GM23338 (cell line): ENCODE data around the gene GJE1.
"Not testable (repeated sequence)": the region's sequence is repeated elsewhere in the genome, so short reads cannot be mapped to it uniquely, and the experiment has no call there.

Experiments
- CREB1 ChIP-seq: fragments of 250-450 bp; sonication (Bioruptor Pico); IDR thresholded peaks from 2 replicates; pipeline ENCODE4 v1.5.0; 2020; ENCODE audit warnings: low read depth, mild to moderate bottlenecking, moderate library complexity
- CTCF ChIP-seq, 2 experiments: fragments of 200-600 bp in 1 of 2; sonication (generic) in 1 of 2; conservative IDR thresholded peaks; 2 replicates each; pipeline versions ENCODE4 v1.5.1 to v1.6.1; 2016 to 2017; ENCODE audit warnings: antibody characterized with exemption in 2 of 2, low read depth in 2 of 2, mild to moderate bottlenecking in 2 of 2, moderate library complexity in 1 of 2
- ETS1 ChIP-seq: IDR thresholded peaks from 2 replicates; pipeline ENCODE4 v1.6.1; 2016; ENCODE audit warnings: antibody characterized with exemption
- EZH2 ChIP-seq: fragments of 200-600 bp; sonication (generic); IDR thresholded peaks from one replicate; pipeline ENCODE4 v1.8.0; 2017; ENCODE audit warnings: antibody characterized with exemption, mild to moderate bottlenecking, low read depth; ENCODE audit not compliant: unreplicated experiment
- EZH2phosphoT487 ChIP-seq: fragments of 200-600 bp; sonication (generic); IDR thresholded peaks from one replicate; pipeline ENCODE4 v1.8.1; 2018; ENCODE audit warnings: antibody characterized with exemption; ENCODE audit not compliant: unreplicated experiment
- JUNB ChIP-seq: IDR thresholded peaks from one replicate; pipeline ENCODE4 v1.6.1; 2016; ENCODE audit warnings: antibody characterized with exemption; ENCODE audit not compliant: unreplicated experiment
- NANOG ChIP-seq: IDR thresholded peaks from 2 replicates; pipeline ENCODE4 v1.6.1; 2016; ENCODE audit warnings: antibody characterized with exemption, borderline replicate concordance
- POLR2AphosphoS5 ChIP-seq: IDR thresholded peaks from 2 replicates; pipeline ENCODE4 v1.6.1; 2016; ENCODE audit warnings: antibody characterized with exemption, low read depth
- REST ChIP-seq: IDR thresholded peaks from one replicate; pipeline ENCODE4 v1.6.1; 2018; ENCODE audit warnings: antibody characterized with exemption; ENCODE audit not compliant: unreplicated experiment
- ZNF331 ChIP-seq: fragments of 250-450 bp; sonication (Bioruptor Pico); IDR thresholded peaks from 2 replicates; pipeline ENCODE4 v1.5.0; 2020; ENCODE audit warnings: low read depth, mild to moderate bottlenecking, moderate library complexity
- ZNF462 ChIP-seq: fragments of 250-450 bp; sonication (Bioruptor Pico); IDR thresholded peaks from 2 replicates; pipeline ENCODE4 v1.5.0; 2020; ENCODE audit warnings: mild to moderate bottlenecking, moderate library complexity

- TF ChIP-seq NANOG; CTCF (conservative IDR thresholded peaks at IDR 0.05; ENCODE audit: low read depth in 2 of 2); POLR2AphosphoS5; CREB1; EZH2; EZH2phosphoT487; REST; ZNF331; ZNF462 (CRISPR knock-in tag); JUNB; ETS1: not testable (repeated sequence)
Measured at GRCh38 chr6:142141531-142141930, 8.8 kb downstream of the GJE1 start.
